Keratinocyte (primary cell): Measurements from ENCODE around the gene DCUN1D4. TPM values are rescaled to one million over a fixed set of nuclear protein-coding genes. Genes with fewer than 3 reads are reported as not detected.

ENCODE experiments used
- DNase-seq: peaks from one replicate; pipeline ENCODE4 v3.0.0-alpha.2; 2011; ENCODE audit warnings: low read depth, missing footprints, low spot score
- FAIRE-seq: peaks from 2 replicates; lab custom pipeline; 2011; peaks lifted over from hg19 to GRCh38; lab: Jason Lieb, UNC
- H2AFZ ChIP-seq: 2 replicates; pipeline ENCODE4 v1.6.0; 2012; ENCODE audit warnings: low read length, control low read depth, inconsistent platforms; ENCODE audit not compliant: control insufficient read depth
- H3K27ac ChIP-seq: 2 replicates; pipeline ENCODE4 v1.5.1; 2011; ENCODE audit warnings: low read length; ENCODE audit not compliant: control insufficient read depth, insufficient read depth
- H3K27me3 ChIP-seq: 3 replicates; pipeline ENCODE4 v1.6.0; 2011; ENCODE audit warnings: low read length; ENCODE audit not compliant: control insufficient read depth, insufficient read depth; ENCODE audit errors: extremely low read depth
- H3K36me3 ChIP-seq, 2 experiments: 2 replicates in 1 of 2; 3 replicates in 1 of 2; pipeline ENCODE4 v1.5.1; 2011; ENCODE audit warnings: low read length in 2 of 2, mild to moderate bottlenecking in 1 of 2; ENCODE audit not compliant: control insufficient read depth in 2 of 2, insufficient read depth in 2 of 2; ENCODE audit errors: extremely low read depth in 1 of 2
- H3K4me1 ChIP-seq: 3 replicates; pipeline ENCODE4 v1.5.1; 2011; ENCODE audit warnings: low read length; ENCODE audit not compliant: control insufficient read depth, insufficient read depth; ENCODE audit errors: extremely low read depth
- H3K4me2 ChIP-seq: 3 replicates; pipeline ENCODE4 v1.6.0; 2011; ENCODE audit warnings: low read depth, low read length; ENCODE audit not compliant: control insufficient read depth, insufficient read depth; ENCODE audit errors: extremely low read depth
- H3K4me3 ChIP-seq, 3 experiments: fragments of 200-600 bp in 1 of 3; sonication (generic) in 1 of 3; 2 replicates in 2 of 3; 3 replicates in 1 of 3; pipeline ENCODE4 v1.5.1; 2011 to 2016; ENCODE audit warnings: low read length in 3 of 3, mild to moderate bottlenecking in 3 of 3, control low read depth in 2 of 3, inconsistent platforms in 1 of 3, low read depth in 1 of 3, mixed read lengths in 1 of 3, mixed run types in 1 of 3, moderate library complexity in 1 of 3; ENCODE audit not compliant: control insufficient read depth in 2 of 3, insufficient read depth in 2 of 3; ENCODE audit errors: extremely low read depth in 1 of 3
- H3K79me2 ChIP-seq: 2 replicates; pipeline ENCODE4 v1.6.0; 2012; ENCODE audit warnings: low read length; ENCODE audit not compliant: control insufficient read depth, insufficient read depth
- H3K9ac ChIP-seq: 3 replicates; pipeline ENCODE4 v1.6.0; 2011; ENCODE audit warnings: low read length; ENCODE audit not compliant: control insufficient read depth, insufficient read depth; ENCODE audit errors: extremely low read depth
- H3K9me1 ChIP-seq: 3 replicates; pipeline ENCODE4 v1.6.0; 2011; ENCODE audit warnings: low read length; ENCODE audit not compliant: control insufficient read depth, insufficient read depth; ENCODE audit errors: extremely low read depth
- H3K9me3 ChIP-seq: 2 replicates; pipeline ENCODE4 v1.5.1; 2012; ENCODE audit warnings: low read depth, low read length; ENCODE audit not compliant: control insufficient read depth
- H4K20me1 ChIP-seq: 3 replicates; pipeline ENCODE4 v1.6.0; 2011; ENCODE audit warnings: low read length; ENCODE audit not compliant: control insufficient read depth, insufficient read depth; ENCODE audit errors: extremely low read depth
- EZH2 ChIP-seq: IDR thresholded peaks from one replicate; pipeline ENCODE4 v1.6.1; 2012; ENCODE audit warnings: inconsistent platforms, mild to moderate bottlenecking, low read length, moderate library complexity
- dilution Hi-C: fragments of 300-500 bp; cut with MboI; formaldehyde crosslinking; loops from one replicate; pipeline ENCODE4 v1.7.0; 2020; ENCODE audit warnings: low sequenced_read_pairs; ENCODE audit not compliant: extremely low pct_ligation_motif_present
- polyA plus RNA-seq, 5 experiments: library from polyadenylated mRNA; depleted of rRNA in 3 of 5; stranded (reverse) in 3 of 5; stranded (forward) in 1 of 5; unstranded in 1 of 5; fragments of >200 nt; gene quantifications; 1 replicate in 1 of 5; 2 replicates in 3 of 5; 3 replicates in 1 of 5; pipeline versions ENCODE4 v1.2.1 to v1.2.3, GENCODE V29; 2011 to 2012; ENCODE audit warnings: missing spikeins in 2 of 5, low read depth in 1 of 5, low replicate concordance in 1 of 5
- TF ChIP-seq, protein P1 (sequence below), 3 experiments: IDR thresholded peaks in 1 of 3; conservative IDR thresholded peaks in 1 of 3; optimal IDR thresholded peaks in 1 of 3; 2 replicates in 2 of 3; 3 replicates in 1 of 3; pipeline versions ENCODE3 to v1.5.1; 2011; ENCODE audit warnings: low read length in 3 of 3, mild to moderate bottlenecking in 3 of 3, moderate library complexity in 2 of 3, control low read depth in 1 of 3, inconsistent platforms in 1 of 3; ENCODE audit not compliant: insufficient read depth in 2 of 3; ENCODE audit errors: extremely low read depth in 1 of 3

The DCUN1D4 gene
- polyA plus RNA-seq, 1 donor (not counting 4 experiments of a cell fraction or from before 2014, with no cell fraction given) = 59.9 TPM

DNA sequence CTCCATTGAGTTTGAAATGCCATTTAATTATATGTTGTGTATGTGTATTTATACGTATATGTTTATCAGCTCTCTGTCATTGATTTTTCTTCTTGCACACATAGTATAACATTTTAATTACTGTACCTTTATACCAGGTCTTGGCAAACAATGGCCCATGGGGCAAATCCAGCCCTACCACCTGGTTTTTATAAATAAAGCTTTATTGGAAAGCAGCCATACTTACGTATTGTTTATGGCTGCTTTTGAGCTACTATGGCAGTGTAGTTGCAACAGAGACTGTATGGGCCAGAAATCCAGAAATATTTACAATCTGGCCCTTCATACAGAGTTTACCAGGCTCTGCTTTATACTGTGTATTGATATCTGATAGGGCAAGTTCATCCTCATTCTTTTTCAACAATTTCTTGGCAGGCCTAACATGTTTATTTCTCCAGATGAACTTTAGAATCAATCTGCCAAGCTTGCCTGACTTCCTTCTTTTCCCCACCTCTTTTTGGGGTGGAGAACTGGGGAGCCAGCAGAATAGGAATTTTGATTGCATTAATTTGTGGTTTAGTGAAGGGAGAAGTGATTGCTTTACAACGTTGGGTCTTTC lies 15.8 kb downstream of the DCUN1D4 start:
- Histone ChIP-seq H3K4me1 (no peaks in the 10 kb centered on the region), H3K9ac (no peak overlapping the region), H3K4me3 (no peak overlapping the region), H3K9me1 (no peaks in the 10 kb centered on the region), H3K4me2 (no peak overlapping the region), H4K20me1 (no peaks in the 10 kb centered on the region), H3K9me3 (no peaks in the 10 kb centered on the region), H3K36me3 (peaks cover 0 to under 1% of the 10 kb centered on the region in 2 experiments), H2AFZ (no peak overlapping the region), H3K27me3 (no peaks in the 10 kb centered on the region), H3K27ac (no peak overlapping the region), H3K79me2 (peaks cover 76% of the 10 kb centered on the region)
- FAIRE-seq (no peak), DNase-seq (no peak)
- TF ChIP-seq, protein P1, sequence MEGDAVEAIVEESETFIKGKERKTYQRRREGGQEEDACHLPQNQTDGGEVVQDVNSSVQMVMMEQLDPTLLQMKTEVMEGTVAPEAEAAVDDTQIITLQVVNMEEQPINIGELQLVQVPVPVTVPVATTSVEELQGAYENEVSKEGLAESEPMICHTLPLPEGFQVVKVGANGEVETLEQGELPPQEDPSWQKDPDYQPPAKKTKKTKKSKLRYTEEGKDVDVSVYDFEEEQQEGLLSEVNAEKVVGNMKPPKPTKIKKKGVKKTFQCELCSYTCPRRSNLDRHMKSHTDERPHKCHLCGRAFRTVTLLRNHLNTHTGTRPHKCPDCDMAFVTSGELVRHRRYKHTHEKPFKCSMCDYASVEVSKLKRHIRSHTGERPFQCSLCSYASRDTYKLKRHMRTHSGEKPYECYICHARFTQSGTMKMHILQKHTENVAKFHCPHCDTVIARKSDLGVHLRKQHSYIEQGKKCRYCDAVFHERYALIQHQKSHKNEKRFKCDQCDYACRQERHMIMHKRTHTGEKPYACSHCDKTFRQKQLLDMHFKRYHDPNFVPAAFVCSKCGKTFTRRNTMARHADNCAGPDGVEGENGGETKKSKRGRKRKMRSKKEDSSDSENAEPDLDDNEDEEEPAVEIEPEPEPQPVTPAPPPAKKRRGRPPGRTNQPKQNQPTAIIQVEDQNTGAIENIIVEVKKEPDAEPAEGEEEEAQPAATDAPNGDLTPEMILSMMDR (optimal IDR thresholded peaks at IDR 0.05 in 1 of 3, IDR thresholded peaks at IDR 0.05 in 1 of 3, conservative IDR thresholded peaks at IDR 0.05 in 1 of 3; ENCODE audit: extremely low read depth in 1 of 3, insufficient read depth in 2 of 3, low read length in 3 of 3) = no peak
- TF ChIP-seq EZH2 = no peak
- dilution Hi-C loops = no loop called here

DNA sequence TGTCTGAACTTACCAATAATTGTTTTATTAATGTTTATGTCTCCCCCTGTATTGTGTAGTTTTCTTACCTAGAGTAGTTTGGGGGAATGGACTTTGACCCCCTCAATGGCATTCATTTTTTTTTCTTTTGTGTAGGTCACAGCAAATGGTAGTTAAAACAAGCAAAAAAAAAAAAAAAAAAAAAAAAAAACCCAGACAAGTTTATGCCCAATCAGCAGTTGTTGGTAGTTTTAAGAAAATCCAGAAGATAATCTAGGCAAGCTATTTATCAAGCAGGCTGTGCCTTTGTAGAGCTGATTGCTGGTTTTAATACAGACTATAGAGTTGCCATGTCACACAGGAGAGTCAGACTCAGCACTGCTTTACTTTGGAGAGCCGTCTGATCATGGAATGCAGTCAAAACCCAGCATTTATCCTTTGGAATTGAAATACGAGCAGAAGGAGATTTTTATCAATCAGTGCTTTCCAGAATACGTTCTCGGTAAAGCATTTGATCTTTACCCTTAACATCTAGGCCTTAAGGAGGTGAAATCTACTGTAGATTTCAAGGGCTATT lies 16.6 kb downstream of the DCUN1D4 start:
- dilution Hi-C loops = no loop called here
- H3K4me3 ChIP-seq = no peak overlapping the region
- no peaks in the 10 kb centered on the region for H3K4me1 ChIP-seq
- no peaks in the 10 kb centered on the region for H4K20me1 ChIP-seq
- peaks cover 4 to 7% of the 10 kb centered on the region in 2 experiments for H3K36me3 ChIP-seq
- no peak overlapping the region for H3K4me2 ChIP-seq
- H3K9ac ChIP-seq = no peak overlapping the region
- H3K9me3 ChIP-seq = no peaks in the 10 kb centered on the region
- DNase-seq = no peak
- no peaks in the 10 kb centered on the region for H3K27me3 ChIP-seq
- TF ChIP-seq EZH2 = no peak
- TF ChIP-seq, protein P1 (optimal IDR thresholded peaks at IDR 0.05 in 1 of 3, IDR thresholded peaks at IDR 0.05 in 1 of 3, conservative IDR thresholded peaks at IDR 0.05 in 1 of 3; ENCODE audit: extremely low read depth in 1 of 3, insufficient read depth in 2 of 3, low read length in 3 of 3) = no peak
- no peak for FAIRE-seq
- no peak overlapping the region for H3K27ac ChIP-seq
- peaks cover 69% of the 10 kb centered on the region for H3K79me2 ChIP-seq
- no peak overlapping the region for H2AFZ ChIP-seq
- no peaks in the 10 kb centered on the region for H3K9me1 ChIP-seq
